ENCODE measurements around the gene ZIC2. TPM values are rescaled to one million over a fixed set of nuclear protein-coding genes. Genes with fewer than 3 reads are reported as not detected.

ZIC2 gene
- total RNA-seq, 2 donors from 2014 or later, result 0.05 to 0.51 TPM

GRCh38 chr13:99970651-99971575 lies 10.7 kb upstream of the ZIC2 start:
- no peak for DNase-seq (ENCODE audit: low spot score)
- Histone ChIP-seq H3K27ac (no peak overlapping the region), H3K9me3 (no peaks in the 10 kb centered on the region), H3K4me1 (replicated peaks) (peaks cover 16% of the 10 kb centered on the region), H3K36me3 (no peaks in the 10 kb centered on the region), H3K27me3 (replicated peaks; ENCODE audit: insufficient read depth) (peaks cover 77% of the 10 kb centered on the region), H3K4me3 (no peak overlapping the region)
- WGBS, result 2% methylated on average over 73 of the region's 118 CpGs
- TF ChIP-seq POLR2A (IDR thresholded peaks at IDR 0.05), result no peak
- no peak for TF ChIP-seq POLR2AphosphoS5 (IDR thresholded peaks at IDR 0.05)
- no peak for TF ChIP-seq CTCF (IDR thresholded peaks at IDR 0.05)
- intact Hi-C loops (cut with DNase I), result no loop called here

GRCh38 chr13:99971576-99972189 lies 9.9 kb upstream of the ZIC2 start, which contains the start of gene ZIC5:
TSS of gene ZIC5 (minus strand) at chr13:99971767. CDS start at chr13:99971603, 164 bp downstream.
- no peaks in the 10 kb centered on the region for H3K9me3 ChIP-seq
- no peak within 1 kb of the TSS for H3K27ac ChIP-seq
- H3K4me3 ChIP-seq, result no peak within 1 kb of the TSS
- H3K4me1 ChIP-seq (replicated peaks), result peaks cover 16% of the 10 kb centered on the region
- H3K27me3 ChIP-seq (replicated peaks; ENCODE audit: insufficient read depth), result peaks cover 83% of the 10 kb centered on the region
- intact Hi-C loops (cut with DNase I), result no loop called here
- no peaks in the 10 kb centered on the region for H3K36me3 ChIP-seq
- TF ChIP-seq CTCF (IDR thresholded peaks at IDR 0.05), result no peak
- no peak for TF ChIP-seq POLR2AphosphoS5 (IDR thresholded peaks at IDR 0.05)
- no peak for TF ChIP-seq POLR2A (IDR thresholded peaks at IDR 0.05)
- DNase-seq (ENCODE audit: low spot score), result no peak
- 3% methylated on average over 41 of the region's 41 CpGs for WGBS

- DNase-seq (ENCODE audit: low spot score), result no peak
- H3K9me3 ChIP-seq, result no peaks in the 10 kb centered on the region
- peaks cover 16% of the 10 kb centered on the region for H3K4me1 ChIP-seq (replicated peaks)
- TF ChIP-seq POLR2A (IDR thresholded peaks at IDR 0.05), result no peak
- TF ChIP-seq POLR2AphosphoS5 (IDR thresholded peaks at IDR 0.05), result no peak
- H3K36me3 ChIP-seq, result no peaks in the 10 kb centered on the region
- intact Hi-C loops (cut with DNase I), result no loop called here
- peaks cover 86% of the 10 kb centered on the region for H3K27me3 ChIP-seq (replicated peaks; ENCODE audit: insufficient read depth)
- H3K4me3 ChIP-seq, result no peak overlapping the region
- WGBS, result 9% methylated on average over 18 of the region's 18 CpGs
- no peak overlapping the region for H3K27ac ChIP-seq
These were observed 9.3 kb upstream of the ZIC2 start for GRCh38 chr13:99972190-99972731.

- Histone ChIP-seq H3K9me3 (no peaks in the 10 kb centered on the region), H3K4me1 (replicated peaks) (peaks cover 14% of the 10 kb centered on the region), H3K36me3 (no peaks in the 10 kb centered on the region), H3K27me3 (replicated peaks; ENCODE audit: insufficient read depth) (peaks cover 85% of the 10 kb centered on the region), H3K27ac (no peak overlapping the region), H3K4me3 (no peak overlapping the region)
- DNase-seq (ENCODE audit: low spot score), result no peak
- TF ChIP-seq CTCF (IDR thresholded peaks at IDR 0.05) (no peak), POLR2A (IDR thresholded peaks at IDR 0.05) (no peak)
- WGBS, result 15% methylated on average over 11 of the region's 11 CpGs
- intact Hi-C loops (cut with DNase I), result no loop called here
These were observed 8.3 kb upstream of the ZIC2 start for GRCh38 chr13:99973163-99973807.

GRCh38 chr13:99973808-99974185 lies 7.8 kb upstream of the ZIC2 start:
- 17% methylated on average over 6 of the region's 6 CpGs for WGBS
- H3K27me3 ChIP-seq (replicated peaks; ENCODE audit: insufficient read depth), result peaks cover 84% of the 10 kb centered on the region
- DNase-seq (ENCODE audit: low spot score), result no peak
- H3K36me3 ChIP-seq, result no peaks in the 10 kb centered on the region
- H3K27ac ChIP-seq, result no peak overlapping the region
- no peaks in the 10 kb centered on the region for H3K9me3 ChIP-seq
- TF ChIP-seq POLR2A (IDR thresholded peaks at IDR 0.05) (no peak), POLR2AphosphoS5 (IDR thresholded peaks at IDR 0.05) (no peak), CTCF (IDR thresholded peaks at IDR 0.05) (no peak)
- intact Hi-C loops (cut with DNase I), result no loop called here
- no peak overlapping the region for H3K4me3 ChIP-seq
- peaks cover 9% of the 10 kb centered on the region for H3K4me1 ChIP-seq (replicated peaks)

Measured in prostate gland (tissue), 2 donors.